AG04449 (cell line): ENCODE results near the gene IFNLR1.
"Not testable (repeated sequence)": the region's sequence is repeated elsewhere in the genome, so short reads cannot be mapped to it uniquely, and the experiment has no call there.

Experiments
- CTCF ChIA-PET: fragments of 350-600 bp; formaldehyde crosslinking; extraction: SDS; loops from one replicate; lab custom pipeline; 2021; ENCODE audit warnings: antibody characterized with exemption; lab: Yijun Ruan, JAX
- POLR2A ChIA-PET: fragments of 400-600, 350-600 bp; formaldehyde crosslinking; extraction: SDS; loops from one replicate; lab custom pipeline; 2020; ENCODE audit warnings: antibody characterized with exemption, inconsistent platforms; lab: Yijun Ruan, JAX
- DNase-seq: peaks from one replicate; pipeline ENCODE4 v3.0.0-alpha.2; 2010; ENCODE audit warnings: low read depth, low spot score
- H3K4me3 ChIP-seq: 2 replicates; pipeline ENCODE4 v1.5.1; 2011; ENCODE audit warnings: low read depth, mild to moderate bottlenecking, control low read depth, low read length
- TF ChIP-seq, protein P1 (sequence below): IDR thresholded peaks from one replicate; pipeline ENCODE4 v1.5.1; 2011; ENCODE audit warnings: mild to moderate bottlenecking, moderate library complexity, low read length, control low read depth, inconsistent platforms; ENCODE audit not compliant: insufficient read depth; ENCODE audit errors: missing control alignments

Gene IFNLR1

DNA sequence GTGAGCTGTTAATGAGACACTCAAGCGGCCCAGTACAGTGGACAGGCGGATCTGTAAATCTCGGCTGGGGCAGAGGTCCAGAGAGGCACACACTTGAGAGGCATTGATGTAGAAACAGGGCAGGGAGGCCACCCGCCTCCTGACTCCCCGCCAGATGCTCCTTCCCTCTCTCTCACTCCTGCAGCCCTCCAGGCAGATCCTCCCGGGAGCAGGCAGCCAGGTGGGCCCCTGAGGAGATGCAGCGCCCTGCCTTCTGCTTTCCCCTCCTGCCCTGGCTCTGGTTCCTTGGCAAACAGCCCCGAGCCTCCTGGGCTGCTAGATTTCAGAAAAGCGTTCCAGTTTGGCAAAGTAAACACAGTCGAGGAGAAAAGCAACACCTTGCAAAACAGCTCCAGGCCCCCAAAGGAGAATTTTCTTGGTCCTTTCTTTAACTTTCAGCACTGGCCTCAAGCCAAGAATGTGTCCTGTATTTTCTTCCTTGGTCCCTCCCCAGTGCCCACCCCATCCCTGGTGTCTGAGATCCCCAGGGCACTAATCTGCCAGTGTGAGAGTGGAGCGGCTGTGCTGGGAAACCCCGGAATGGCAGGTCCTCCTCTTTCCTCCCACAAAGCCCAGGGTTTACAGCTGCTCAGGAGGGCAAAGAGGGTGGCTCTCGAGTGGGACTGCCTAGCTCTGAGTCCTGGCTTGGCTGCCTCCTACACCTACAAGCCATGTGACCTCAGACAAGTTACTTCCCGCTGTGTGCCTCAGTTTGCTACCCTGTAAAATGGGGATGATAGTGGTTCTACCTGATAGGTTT, 29.4 kb upstream of the IFNLR1 start:
- H3K4me3 ChIP-seq: no peak overlapping the region
- ChIA-PET CTCF (interaction anchor here (1.1 to 2.4 kb wide), 3 partner anchors 11 to 175 kb away, joined by 4 to 7 read pairs (median 7); no protein-coding TSS in a partner anchor), POLR2A (interaction anchor here (0.5 kb wide), 1 partner anchor 11 kb away, joined by 3 read pairs; no protein-coding TSS in a partner anchor)
- TF ChIP-seq, protein P1, sequence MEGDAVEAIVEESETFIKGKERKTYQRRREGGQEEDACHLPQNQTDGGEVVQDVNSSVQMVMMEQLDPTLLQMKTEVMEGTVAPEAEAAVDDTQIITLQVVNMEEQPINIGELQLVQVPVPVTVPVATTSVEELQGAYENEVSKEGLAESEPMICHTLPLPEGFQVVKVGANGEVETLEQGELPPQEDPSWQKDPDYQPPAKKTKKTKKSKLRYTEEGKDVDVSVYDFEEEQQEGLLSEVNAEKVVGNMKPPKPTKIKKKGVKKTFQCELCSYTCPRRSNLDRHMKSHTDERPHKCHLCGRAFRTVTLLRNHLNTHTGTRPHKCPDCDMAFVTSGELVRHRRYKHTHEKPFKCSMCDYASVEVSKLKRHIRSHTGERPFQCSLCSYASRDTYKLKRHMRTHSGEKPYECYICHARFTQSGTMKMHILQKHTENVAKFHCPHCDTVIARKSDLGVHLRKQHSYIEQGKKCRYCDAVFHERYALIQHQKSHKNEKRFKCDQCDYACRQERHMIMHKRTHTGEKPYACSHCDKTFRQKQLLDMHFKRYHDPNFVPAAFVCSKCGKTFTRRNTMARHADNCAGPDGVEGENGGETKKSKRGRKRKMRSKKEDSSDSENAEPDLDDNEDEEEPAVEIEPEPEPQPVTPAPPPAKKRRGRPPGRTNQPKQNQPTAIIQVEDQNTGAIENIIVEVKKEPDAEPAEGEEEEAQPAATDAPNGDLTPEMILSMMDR: no peak
- DNase-seq: no peak

DNA sequence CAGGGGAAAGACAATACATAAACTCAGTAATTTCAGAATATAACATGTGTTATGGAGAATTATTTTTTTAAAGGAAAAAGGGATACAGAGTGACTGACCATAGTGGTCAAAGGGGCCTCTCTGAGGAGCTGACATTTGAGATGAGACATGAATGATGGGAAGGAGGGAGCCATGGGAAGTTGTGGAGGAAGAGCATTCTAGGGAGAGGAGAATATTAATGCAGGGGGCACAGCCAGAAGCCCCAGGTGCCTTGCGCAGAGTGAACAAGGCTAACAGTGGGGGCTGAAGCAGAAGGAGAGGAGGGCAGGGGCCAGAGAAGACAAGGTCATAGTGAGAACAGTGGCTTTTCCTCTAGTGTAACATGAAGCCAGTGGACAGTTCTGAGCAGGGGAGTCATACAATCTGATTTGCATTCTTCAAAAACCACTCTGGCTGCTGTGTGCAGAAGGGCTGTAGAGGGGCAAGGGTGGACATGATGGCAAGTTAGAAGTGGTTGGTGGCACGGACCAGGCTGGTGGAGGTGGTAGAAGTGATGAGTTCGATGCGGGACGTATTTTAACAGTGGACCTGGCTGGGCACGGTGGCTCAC, 28.2 kb upstream of the IFNLR1 start:
- TF ChIP-seq, protein P1: no peak
- POLR2A ChIA-PET: no interaction called here
- CTCF ChIA-PET: interaction anchor here (1.2 to 2.4 kb wide), 2 partner anchors 171 to 176 kb away, joined by 3 to 15 read pairs; no protein-coding TSS in a partner anchor
- H3K4me3 ChIP-seq: no peak overlapping the region
- DNase-seq: no peak

DNA sequence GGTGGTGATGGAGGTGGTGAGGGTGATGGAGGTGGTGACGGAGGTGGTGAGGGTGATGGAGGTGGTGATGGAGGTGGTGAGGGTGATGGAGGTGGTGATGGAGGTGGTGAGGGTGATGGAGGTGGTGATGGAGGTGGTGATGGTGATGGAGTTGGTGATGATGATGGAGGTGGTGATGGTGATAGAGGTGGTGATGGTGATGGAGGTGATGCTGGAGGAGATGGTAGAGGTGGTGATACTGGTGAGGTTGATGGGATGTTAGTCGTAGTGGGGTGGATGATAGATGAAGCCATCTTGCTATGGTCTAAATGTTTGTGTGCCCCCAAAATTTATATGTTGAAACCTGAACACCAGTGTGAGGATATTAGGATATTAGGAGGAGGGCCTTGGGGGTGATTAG, 25.3 kb upstream of the IFNLR1 start:
- TF ChIP-seq, protein P1: no peak
- ChIA-PET CTCF (interaction anchor here (1.0 to 2.3 kb wide), 2 partner anchors 9 to 10 kb away, joined by 3 to 13 read pairs; no protein-coding TSS in a partner anchor), POLR2A (no interaction called here)
- H3K4me3 ChIP-seq: no peak overlapping the region
- no peak for DNase-seq

DNA sequence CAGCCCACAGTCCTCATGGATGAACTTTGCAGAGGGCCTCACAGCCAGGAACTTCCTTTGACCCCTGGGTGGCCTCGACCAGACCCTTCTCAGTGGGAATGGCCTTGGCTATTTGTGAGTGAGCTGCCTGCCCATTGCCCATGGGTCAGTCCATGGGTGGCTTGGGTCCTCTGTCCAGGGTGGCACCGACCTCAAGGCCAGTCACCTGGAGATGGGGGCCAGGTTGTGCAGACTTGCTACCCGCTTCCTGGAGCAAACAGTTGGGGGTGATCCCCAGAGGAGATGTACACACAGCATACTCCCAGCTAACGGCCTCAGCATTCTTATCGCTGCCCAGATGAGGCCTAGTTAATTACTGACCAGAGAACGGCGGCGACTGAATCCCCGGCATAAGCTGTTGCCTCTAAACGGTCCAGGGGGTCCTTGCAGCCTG, 23.1 kb upstream of the IFNLR1 start:
- DNase-seq: no peak
- POLR2A ChIA-PET: no interaction called here
- TF ChIP-seq, protein P1: no peak
- CTCF ChIA-PET: interaction anchor here (4.6 to 9.0 kb wide), 2 partner anchors 10 to 182 kb away, joined by 38 to 177 read pairs; no protein-coding TSS in a partner anchor
- H3K4me3 ChIP-seq: no peak overlapping the region

DNA sequence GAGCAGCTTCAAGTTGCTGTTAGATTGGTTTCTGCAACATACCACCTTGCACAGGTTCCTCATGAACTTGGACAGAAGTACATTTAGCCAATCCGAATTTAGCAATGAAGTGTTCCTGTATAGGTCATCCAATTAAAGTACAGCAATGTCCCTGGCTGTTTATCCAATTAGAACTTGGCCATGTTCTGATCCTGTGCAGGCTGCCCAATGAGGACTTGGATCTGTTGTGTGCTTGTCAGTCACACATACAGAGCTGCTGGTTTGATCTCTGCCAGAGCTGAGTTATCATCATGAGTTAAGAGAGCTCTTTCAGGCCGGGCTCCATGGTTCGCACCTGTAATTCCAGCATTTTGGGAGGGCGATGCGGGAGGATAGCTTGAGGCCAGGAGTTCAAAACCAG, 22.0 kb upstream of the IFNLR1 start:
- no peak for DNase-seq
- ChIA-PET POLR2A (no interaction called here), CTCF (interaction anchor here (1.4 to 9.0 kb wide), 3 partner anchors 9 to 189 kb away, joined by 3 to 177 read pairs (median 38); no protein-coding TSS in a partner anchor)
- H3K4me3 ChIP-seq: no peak overlapping the region
- TF ChIP-seq, protein P1: no peak

DNA sequence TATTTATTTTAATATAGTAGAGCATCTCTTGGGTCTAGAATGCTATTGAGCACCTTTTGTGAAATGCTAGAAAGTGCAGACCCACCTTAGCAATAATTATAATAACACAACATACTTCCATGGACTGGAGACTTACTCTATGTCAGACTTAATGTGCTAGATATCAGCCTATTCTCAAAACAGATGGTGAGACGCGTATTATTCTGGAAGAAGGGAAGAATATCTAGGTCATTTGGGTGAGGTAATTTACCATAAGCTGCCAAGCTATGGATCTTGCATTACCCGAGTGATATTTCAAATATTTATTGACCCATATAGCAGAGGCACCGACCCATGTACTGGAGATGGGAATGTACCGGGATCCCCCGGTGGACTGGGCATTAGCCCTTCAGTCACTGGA, 20.6 kb upstream of the IFNLR1 start:
- no peak for DNase-seq
- ChIA-PET POLR2A (no interaction called here), CTCF (interaction anchor here (4.6 to 9.0 kb wide), 2 partner anchors 8 to 185 kb away, joined by 38 to 177 read pairs; no protein-coding TSS in a partner anchor)
- no peak overlapping the region for H3K4me3 ChIP-seq
- TF ChIP-seq, protein P1: no peak

DNA sequence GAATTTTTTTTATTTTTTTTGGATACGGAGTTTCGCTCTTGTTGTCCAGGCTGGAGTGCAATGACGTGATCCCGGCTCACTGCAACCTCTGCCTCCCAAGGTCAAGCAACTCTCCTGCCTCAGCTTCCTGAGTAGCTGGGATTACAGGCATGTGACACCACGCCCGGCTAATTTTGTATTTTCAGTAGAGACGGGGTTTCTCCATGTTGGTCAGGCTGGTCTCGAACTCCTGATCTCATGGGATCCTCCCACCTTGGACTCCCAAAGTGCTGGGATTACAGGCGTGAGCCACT, 20.3 kb upstream of the IFNLR1 start:
- H3K4me3 ChIP-seq, POLR2A ChIA-PET, DNase-seq: not testable (repeated sequence)
- CTCF ChIA-PET: interaction anchor here (4.6 to 9.0 kb wide), 2 partner anchors 7 to 185 kb away, joined by 38 to 177 read pairs; no protein-coding TSS in a partner anchor
